Limb (tissue), 2 donors: ENCODE results near the gene TMEM50A.
"Not testable (repeated sequence)": the region's sequence is repeated elsewhere in the genome, so short reads cannot be mapped to it uniquely, and the experiment has no call there.

ENCODE experiments used
- DNase-seq, 2 donors: peaks; one replicate each; pipeline ENCODE4 v3.0.0-alpha.2; 2016; ENCODE audit errors: extremely low spot score in 2 of 2

Gene TMEM50A

GRCh38 chr1:25336922-25337354 lies 1.2 kb upstream of the TMEM50A start:
- DNase-seq, result peak in 1 of 2 donors; percentile 27

DNA sequence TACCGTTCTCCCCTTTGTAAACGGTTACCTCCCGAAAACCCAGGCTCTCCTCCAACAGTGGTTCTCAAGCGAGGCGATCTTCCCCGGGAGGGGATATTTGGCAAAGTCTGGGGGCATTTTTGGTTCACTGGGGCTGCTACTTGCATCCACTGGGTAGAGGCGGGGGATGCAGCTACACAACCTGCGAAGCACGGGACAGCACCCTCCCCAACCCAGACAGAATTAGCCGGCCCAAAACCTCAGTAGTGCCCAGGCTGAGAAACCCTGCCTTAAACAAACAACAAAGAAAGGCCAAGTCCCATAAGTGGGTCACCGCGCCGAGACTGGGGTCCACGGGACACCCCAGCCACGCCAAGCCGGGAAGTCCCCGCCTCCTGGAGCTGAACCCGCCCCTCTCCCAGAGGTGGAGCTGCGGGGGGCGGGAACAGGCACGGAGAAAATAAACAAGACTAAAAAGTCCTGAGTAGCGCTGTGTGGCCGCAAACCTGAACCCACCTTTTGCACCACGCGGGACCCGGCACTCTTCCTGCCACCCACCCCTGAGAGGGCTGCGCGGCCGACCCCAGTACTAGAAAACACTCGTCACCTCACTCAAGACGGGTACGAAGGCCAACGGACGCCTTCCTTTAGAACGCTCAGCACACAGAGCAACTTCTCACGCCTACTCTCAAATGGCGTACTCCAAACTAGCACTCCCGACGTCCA lies 499 bp upstream of the TMEM50A start:
- peak in 1 of 2 donors; percentile 46 for DNase-seq

- DNase-seq, result no peak
Measured at GRCh38 chr1:25338986-25339385, 852 bp downstream of the TMEM50A start.

DNA sequence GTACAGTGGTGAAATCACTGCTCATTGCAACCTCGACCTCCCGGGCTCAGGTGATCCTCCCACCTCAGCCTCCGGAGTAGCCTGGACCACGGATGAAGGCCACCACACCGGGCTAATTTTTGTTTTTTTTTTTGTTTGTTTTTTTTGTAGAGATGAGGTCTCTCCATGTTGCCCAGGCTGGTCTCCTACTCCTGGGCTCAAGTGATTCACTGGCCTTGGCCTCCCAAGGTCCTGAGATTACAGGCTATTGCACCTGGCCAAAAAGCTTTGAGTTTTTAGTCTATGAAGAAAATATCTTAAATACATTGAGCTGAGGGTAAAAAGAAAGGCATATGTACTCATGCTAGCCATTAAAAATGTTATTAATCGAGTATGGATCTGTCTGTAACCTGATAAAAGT lies 3.6 kb downstream of the TMEM50A start:
- no peak for DNase-seq

DNA sequence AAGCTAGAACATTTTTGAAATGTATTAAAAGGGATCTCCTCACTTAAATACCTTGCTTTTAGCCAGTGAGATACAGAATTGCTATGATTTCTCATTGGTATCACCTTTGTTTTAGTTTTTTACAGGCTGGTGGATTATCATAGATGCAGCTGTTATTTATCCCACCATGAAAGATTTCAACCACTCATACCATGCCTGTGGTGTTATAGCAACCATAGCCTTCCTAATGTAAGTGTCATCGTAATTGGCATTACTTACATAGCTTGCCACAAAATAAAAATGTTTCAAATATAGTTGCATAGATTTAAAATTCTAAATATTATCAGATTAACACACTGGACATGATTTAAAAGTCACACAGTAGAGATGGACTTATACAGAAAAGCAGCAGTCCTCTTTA lies 4.7 kb downstream of the TMEM50A start:
- no peak for DNase-seq

DNA sequence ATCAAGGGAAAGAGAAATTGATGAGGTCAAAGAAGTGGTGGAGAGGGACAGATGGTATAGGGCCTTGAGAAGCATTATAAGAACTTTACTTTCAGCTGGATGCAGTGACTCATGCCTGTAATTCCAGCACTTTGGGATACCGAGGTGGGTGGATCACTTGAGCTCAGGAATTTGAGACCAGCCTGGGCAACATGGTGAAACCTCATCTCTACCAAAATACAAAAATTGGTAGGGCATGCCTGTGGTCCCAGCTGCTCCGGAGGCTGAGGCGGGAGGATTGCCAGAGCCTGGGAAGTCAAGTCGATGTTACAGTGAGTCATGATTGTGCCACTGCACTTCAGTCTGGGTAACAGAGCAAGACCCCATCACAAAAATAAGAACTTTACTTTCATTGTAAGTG lies 5.7 kb downstream of the TMEM50A start:
- no peak for DNase-seq

- DNase-seq, result no peak
Measured at GRCh38 chr1:25347556-25347955, 9.4 kb downstream of the TMEM50A start.

DNA sequence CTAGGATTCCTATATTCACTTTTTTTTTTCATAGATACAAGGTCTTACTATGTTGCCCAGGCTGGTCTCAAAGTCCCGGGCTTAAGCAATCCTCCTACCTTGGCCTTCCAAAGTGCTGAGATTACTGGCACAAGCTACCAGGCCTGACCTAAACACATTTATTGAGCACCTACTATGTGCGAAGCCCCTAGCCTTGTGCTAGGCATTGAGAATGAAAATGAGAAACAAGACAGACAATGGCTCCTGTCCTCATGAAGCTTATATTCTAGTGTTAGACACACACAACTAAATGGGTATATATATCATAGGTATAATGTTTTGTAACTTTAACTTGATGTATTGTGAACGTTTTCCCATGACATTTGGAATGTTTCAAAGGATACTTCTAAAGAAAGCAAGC lies 11.5 kb downstream of the TMEM50A start:
- no peak for DNase-seq

DNA sequence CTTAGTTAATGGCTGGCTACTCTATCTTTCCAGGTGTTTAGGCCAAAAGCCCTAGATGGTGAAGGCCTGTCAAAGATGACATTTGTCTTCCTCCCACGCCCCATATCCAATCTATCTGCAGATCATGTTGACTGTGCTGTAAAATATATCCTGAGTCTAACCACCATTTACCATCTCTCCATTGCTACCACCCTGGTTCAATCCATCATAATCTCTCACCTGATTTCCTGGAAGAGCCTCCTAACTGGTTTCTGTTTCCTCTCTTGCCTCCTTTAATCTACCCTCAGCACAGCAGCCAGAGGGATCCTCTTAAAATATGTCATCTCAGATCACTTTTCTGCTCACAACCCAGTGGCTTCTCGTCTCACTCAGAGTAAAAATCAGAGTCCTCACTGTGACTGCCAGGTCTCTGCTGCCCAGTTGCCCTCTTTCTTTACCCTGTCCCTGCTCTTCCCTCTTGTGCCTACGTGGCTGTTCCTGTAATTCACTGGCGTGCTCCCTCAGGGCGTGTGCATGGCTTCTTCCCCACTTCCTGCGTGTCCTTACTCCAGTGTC lies 17.8 kb downstream of the TMEM50A start:
- no peak for DNase-seq

- DNase-seq, result no peak
Measured at GRCh38 chr1:25356441-25356840, 18.3 kb downstream of the TMEM50A start.

GRCh38 chr1:25356848-25357247 lies 18.7 kb downstream of the TMEM50A start:
- no peak for DNase-seq

DNA sequence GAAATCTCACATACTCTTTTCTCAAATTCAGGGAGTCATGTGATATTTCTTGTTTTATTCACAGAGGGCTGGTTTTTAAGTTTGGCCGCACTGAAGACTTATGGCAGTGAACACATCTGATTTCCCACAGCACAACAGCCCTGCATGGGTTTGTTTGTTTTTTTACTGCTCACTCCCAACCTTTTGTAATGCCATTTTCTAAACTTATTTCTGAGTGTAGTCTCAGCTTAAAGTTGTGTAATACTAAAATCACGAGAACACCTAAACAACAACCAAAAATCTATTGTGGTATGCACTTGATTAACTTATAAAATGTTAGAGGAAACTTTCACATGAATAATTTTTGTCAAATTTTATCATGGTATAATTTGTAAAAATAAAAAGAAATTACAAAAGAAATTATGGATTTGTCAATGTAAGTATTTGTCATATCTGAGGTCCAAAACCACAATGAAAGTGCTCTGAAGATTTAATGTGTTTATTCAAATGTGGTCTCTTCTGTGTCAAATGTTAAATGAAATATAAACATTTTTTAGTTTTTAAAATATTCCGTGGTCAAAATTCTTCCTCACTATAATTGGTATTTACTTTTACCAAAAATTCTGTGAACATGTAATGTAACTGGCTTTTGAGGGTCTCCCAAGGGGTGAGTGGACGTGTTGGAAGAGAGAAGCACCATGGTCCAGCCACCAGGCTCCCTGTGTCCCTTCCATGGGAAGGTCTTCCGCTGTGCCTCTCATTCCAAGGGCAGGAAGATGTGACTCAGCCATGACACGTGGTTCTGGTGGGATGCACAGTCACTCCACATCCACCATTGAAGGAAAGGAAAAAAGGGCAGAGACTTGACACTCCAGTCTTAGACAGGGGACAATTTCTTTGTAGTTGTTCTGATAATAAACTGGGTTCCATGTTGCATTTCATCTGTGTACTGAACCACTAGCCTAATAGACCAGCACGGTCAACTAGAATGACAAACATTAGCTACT lies 22.8 kb downstream of the TMEM50A start:
- DNase-seq, result no peak

GRCh38 chr1:25361901-25362300 lies 23.8 kb downstream of the TMEM50A start:
- DNase-seq, result no peak

- DNase-seq, result not testable (repeated sequence)
Measured at GRCh38 chr1:25362634-25363559, 24.8 kb downstream of the TMEM50A start.

DNA sequence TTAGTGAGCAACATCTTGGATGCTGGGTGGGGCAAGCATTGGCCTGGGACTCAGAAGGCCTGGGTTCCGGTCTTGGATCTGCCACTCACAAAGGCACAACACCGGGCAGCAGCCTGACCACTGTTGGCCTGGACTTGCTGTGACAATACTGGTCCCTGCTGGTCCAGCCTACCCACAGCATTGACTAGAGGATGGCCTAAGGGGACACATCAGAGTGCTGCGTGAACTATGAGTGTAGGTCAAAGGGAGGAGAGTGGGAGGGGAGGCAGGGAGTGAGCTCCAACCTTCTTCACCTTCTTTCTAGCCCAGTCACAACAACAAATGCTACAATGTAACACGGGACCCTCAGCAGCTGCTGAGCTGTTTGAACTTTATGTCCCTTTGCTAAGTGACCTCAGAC lies 31.1 kb downstream of the TMEM50A start:
- no peak for DNase-seq

GRCh38 chr1:25369691-25370271 lies 31.6 kb downstream of the TMEM50A start:
- not testable (repeated sequence) for DNase-seq

DNA sequence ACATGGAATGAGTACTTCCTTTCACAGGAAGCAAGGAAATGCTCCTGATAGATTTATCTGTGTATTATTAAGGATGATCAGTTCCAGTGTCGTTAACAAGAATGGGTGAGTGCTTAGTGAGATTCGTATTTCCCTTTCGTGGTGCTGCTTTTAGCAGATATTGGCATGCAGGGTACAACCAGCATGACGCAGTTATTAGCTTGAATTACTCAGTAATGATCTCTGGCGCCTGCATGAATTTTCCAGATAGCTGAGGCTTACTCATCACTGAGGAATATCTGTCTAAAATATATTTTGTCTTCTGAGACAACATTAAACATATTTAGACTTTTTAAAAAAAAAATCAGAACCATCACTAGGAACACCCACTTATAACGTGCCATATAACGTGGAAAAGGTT lies 33.6 kb downstream of the TMEM50A start:
- not testable (repeated sequence) for DNase-seq

DNA sequence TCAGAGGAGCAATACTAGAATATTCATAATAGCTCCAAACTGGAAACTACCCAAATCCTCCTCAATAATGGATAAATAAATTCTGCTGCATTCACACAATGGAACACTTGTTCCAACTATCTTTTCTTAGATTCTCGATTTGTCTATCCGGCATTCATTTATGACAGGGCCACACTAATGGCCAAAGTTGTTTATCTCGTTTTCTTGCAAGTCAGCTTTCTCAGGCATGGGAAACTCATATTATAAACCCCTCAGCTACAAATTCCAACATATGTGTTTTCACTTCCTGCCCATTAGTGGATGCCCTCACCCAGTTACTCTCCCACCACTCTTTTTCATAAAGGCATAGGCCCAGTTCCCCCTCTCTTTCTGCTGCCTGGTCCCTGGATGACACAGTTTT lies 40.2 kb downstream of the TMEM50A start:
- not testable (repeated sequence) for DNase-seq

- not testable (repeated sequence) for DNase-seq
Measured at GRCh38 chr1:25382543-25382942, 44.4 kb downstream of the TMEM50A start.

- not testable (repeated sequence) for DNase-seq
Measured at GRCh38 chr1:25383090-25383489, 45.0 kb downstream of the TMEM50A start.

DNA sequence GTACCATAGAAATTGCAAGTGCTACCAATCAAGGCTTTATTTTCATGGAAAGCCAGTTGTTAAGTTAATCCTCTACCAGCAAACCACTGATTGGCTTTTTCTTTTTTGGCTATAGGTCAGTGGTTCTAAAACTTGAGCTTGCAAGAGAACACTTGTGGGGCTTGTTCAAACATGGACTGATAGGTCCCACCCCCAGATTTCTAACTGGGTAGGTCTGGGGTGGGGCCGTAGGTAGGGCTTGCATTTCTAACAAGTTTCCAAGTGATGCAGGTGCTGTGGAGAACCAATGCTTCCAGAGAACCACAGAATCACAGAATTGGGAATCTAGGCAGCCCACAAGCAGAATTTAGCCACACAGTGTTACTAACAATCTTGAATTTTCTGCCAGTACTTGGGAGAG lies 45.7 kb downstream of the TMEM50A start:
- DNase-seq, result not testable (repeated sequence)
